Loucy (cell line): ENCODE data around the gene SLC16A8.

Experiments
- H2AFZ ChIP-seq: fragments of 200-600 bp; sonication (generic); 2 replicates; pipeline ENCODE4 v1.6.0; 2016; ENCODE audit warnings: antibody characterized with exemption, mild to moderate bottlenecking, low read length, moderate library complexity
- H3F3A ChIP-seq: fragments of 200-600 bp; 2 replicates; pipeline ENCODE4 v1.6.0; 2016; ENCODE audit warnings: antibody characterized with exemption, low read depth, mild to moderate bottlenecking
- H3K27me3 ChIP-seq: fragments of 200-600 bp; sonication (generic); 2 replicates; pipeline ENCODE4 v1.6.1; 2014; ENCODE audit warnings: low read length, mild to moderate bottlenecking; ENCODE audit not compliant: insufficient read depth, poor library complexity, severe bottlenecking
- H3K36me3 ChIP-seq: fragments of 200-600 bp; sonication (generic); 2 replicates; pipeline ENCODE4 v1.6.1; 2016; ENCODE audit warnings: low read length; ENCODE audit not compliant: insufficient read depth
- H3K4me1 ChIP-seq: fragments of 200-600 bp; sonication (generic); 2 replicates; pipeline ENCODE4 v1.5.1; 2014; ENCODE audit warnings: low read length, mild to moderate bottlenecking; ENCODE audit not compliant: insufficient read depth, poor library complexity, severe bottlenecking
- H3K4me2 ChIP-seq: fragments of 200-600 bp; sonication (generic); 2 replicates; pipeline ENCODE4 v1.6.0; 2014; ENCODE audit warnings: antibody characterized with exemption, low read length, low read depth, mild to moderate bottlenecking; ENCODE audit not compliant: poor library complexity, severe bottlenecking
- H3K4me3 ChIP-seq: fragments of 200-600 bp; sonication (generic); 2 replicates; pipeline ENCODE4 v1.5.1; 2014; ENCODE audit warnings: low read length, mild to moderate bottlenecking, mixed read lengths; ENCODE audit not compliant: poor library complexity, severe bottlenecking
- H3K79me2 ChIP-seq: fragments of 200-600 bp; sonication (generic); 2 replicates; pipeline ENCODE4 v1.6.1; 2014; ENCODE audit warnings: low read length; ENCODE audit not compliant: insufficient read depth
- H3K9ac ChIP-seq: fragments of 200-600 bp; sonication (generic); 2 replicates; pipeline ENCODE4 v1.6.0; 2014; ENCODE audit warnings: mild to moderate bottlenecking, low read depth, low read length, moderate library complexity; ENCODE audit not compliant: poor library complexity, severe bottlenecking
- H3K9me2 ChIP-seq: fragments of 200-600 bp; sonication (generic); replicated peaks from 2 replicates; pipeline ENCODE4 v1.6.1; 2016; ENCODE audit warnings: low read depth, low read length, mixed read lengths
- H3K9me3 ChIP-seq: fragments of 200-600 bp; sonication (generic); 2 replicates; pipeline ENCODE4 v1.6.1; 2014; ENCODE audit warnings: mild to moderate bottlenecking, antibody characterized with exemption, low read length, low read depth; ENCODE audit not compliant: insufficient read depth
- H4K20me1 ChIP-seq: fragments of 200-600 bp; sonication (generic); 2 replicates; pipeline ENCODE4 v1.6.0; 2014; ENCODE audit warnings: antibody characterized with exemption, low read length, mild to moderate bottlenecking; ENCODE audit not compliant: insufficient read depth, poor library complexity, severe bottlenecking
- EZH2phosphoT487 ChIP-seq: fragments of 200-600 bp; IDR thresholded peaks from 2 replicates; pipeline ENCODE4 v1.6.1; 2018; ENCODE audit warnings: antibody characterized with exemption, mild to moderate bottlenecking, moderate library complexity, borderline replicate concordance
- TF ChIP-seq, protein P1 (sequence below): fragments of 200-600 bp; sonication (generic); conservative IDR thresholded peaks from 2 replicates; pipeline ENCODE4 v1.5.1; 2014; ENCODE audit warnings: mild to moderate bottlenecking, antibody characterized with exemption, low read length

Gene SLC16A8

GRCh38 chr22:38029370-38029769, 54.6 kb downstream of the SLC16A8 start:
- Histone ChIP-seq H4K20me1 (no peaks in the 10 kb centered on the region), H3K4me3 (no peak overlapping the region), H2AFZ (no peak overlapping the region), H3K9me3 (no peaks in the 10 kb centered on the region), H3K27me3 (no peaks in the 10 kb centered on the region), H3K9ac (no peak overlapping the region), H3K9me2 (no peaks in the 10 kb centered on the region), H3K4me2 (no peak overlapping the region), H3K4me1 (no peaks in the 10 kb centered on the region), H3K36me3 (no peaks in the 10 kb centered on the region), H3F3A (no peaks in the 10 kb centered on the region), H3K79me2 (no peaks in the 10 kb centered on the region)
- TF ChIP-seq EZH2phosphoT487: no peak
- TF ChIP-seq, protein P1, sequence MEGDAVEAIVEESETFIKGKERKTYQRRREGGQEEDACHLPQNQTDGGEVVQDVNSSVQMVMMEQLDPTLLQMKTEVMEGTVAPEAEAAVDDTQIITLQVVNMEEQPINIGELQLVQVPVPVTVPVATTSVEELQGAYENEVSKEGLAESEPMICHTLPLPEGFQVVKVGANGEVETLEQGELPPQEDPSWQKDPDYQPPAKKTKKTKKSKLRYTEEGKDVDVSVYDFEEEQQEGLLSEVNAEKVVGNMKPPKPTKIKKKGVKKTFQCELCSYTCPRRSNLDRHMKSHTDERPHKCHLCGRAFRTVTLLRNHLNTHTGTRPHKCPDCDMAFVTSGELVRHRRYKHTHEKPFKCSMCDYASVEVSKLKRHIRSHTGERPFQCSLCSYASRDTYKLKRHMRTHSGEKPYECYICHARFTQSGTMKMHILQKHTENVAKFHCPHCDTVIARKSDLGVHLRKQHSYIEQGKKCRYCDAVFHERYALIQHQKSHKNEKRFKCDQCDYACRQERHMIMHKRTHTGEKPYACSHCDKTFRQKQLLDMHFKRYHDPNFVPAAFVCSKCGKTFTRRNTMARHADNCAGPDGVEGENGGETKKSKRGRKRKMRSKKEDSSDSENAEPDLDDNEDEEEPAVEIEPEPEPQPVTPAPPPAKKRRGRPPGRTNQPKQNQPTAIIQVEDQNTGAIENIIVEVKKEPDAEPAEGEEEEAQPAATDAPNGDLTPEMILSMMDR: no peak

GRCh38 chr22:38028344-38029130, 55.4 kb downstream of the SLC16A8 start:
- Histone ChIP-seq H3K4me1 (no peaks in the 10 kb centered on the region), H3K4me2 (no peak overlapping the region), H3K4me3 (no peak overlapping the region), H2AFZ (no peak overlapping the region), H3K9me2 (no peaks in the 10 kb centered on the region), H3K79me2 (no peaks in the 10 kb centered on the region), H3K36me3 (no peaks in the 10 kb centered on the region), H3F3A (no peaks in the 10 kb centered on the region), H4K20me1 (no peaks in the 10 kb centered on the region), H3K9me3 (no peaks in the 10 kb centered on the region), H3K27me3 (no peaks in the 10 kb centered on the region), H3K9ac (no peak overlapping the region)
- TF ChIP-seq EZH2phosphoT487: no peak
- TF ChIP-seq, protein P1: no peak
